GM13977 (cell line): ENCODE data around the gene KLHL5.

Experiments used
- DNase-seq: peaks from one replicate; pipeline ENCODE4 v3.0.0; 2012; ENCODE audit warnings: low spot score
- CTCF ChIP-seq: IDR thresholded peaks from 2 replicates; pipeline ENCODE4 v1.5.1; 2012; ENCODE audit warnings: mild to moderate bottlenecking, control low read depth; ENCODE audit not compliant: insufficient read depth; ENCODE audit errors: extremely low read depth, missing control alignments
- in situ Hi-C: fragments of 300-500 bp; cut with MboI; formaldehyde crosslinking; loops from one replicate; pipeline ENCODE4 v1.12.0; 2022; ENCODE audit warnings: low sequenced_read_pairs, low pct_unique_long_range_greater_than_20kb, mixed read lengths, inconsistent platforms; ENCODE audit not compliant: unreplicated experiment

The KLHL5 gene

GRCh38 chr4:39061457-39061856, 575 bp upstream of the KLHL5 start:
- in situ Hi-C loops, result no loop called here
- no peak for TF ChIP-seq CTCF

GRCh38 chr4:39062770-39063097, 702 bp downstream of the KLHL5 start:
- no peak for DNase-seq
- in situ Hi-C loops, result no loop called here
- no peak for TF ChIP-seq CTCF

More at GRCh38 chr4:39061457-39061856, 575 bp upstream of the KLHL5 start:
- DNase-seq, result no peak

GRCh38 chr4:39063430-39063829, 1.4 kb downstream of the KLHL5 start:
- no peak for DNase-seq

GRCh38 chr4:39066371-39066770, 4.3 kb downstream of the KLHL5 start:
- in situ Hi-C loops, result no loop called here
- no peak for DNase-seq
- no peak for TF ChIP-seq CTCF

More at GRCh38 chr4:39063430-39063829, 1.4 kb downstream of the KLHL5 start:
- no peak for TF ChIP-seq CTCF
- in situ Hi-C loops, result no loop called here

GRCh38 chr4:39067031-39067430, 5.0 kb downstream of the KLHL5 start:
- in situ Hi-C loops, result no loop called here
- TF ChIP-seq CTCF, result no peak
- DNase-seq, result no peak

- TF ChIP-seq CTCF, result no peak
- in situ Hi-C loops, result no loop called here
- no peak for DNase-seq
Measured at GRCh38 chr4:39067451-39067850, 5.4 kb downstream of the KLHL5 start.

GRCh38 chr4:39068907-39069306, 6.9 kb downstream of the KLHL5 start:
- TF ChIP-seq CTCF, result no peak
- in situ Hi-C loops, result no loop called here
- no peak for DNase-seq
